WTC11 (cell line): ENCODE results near the gene C20orf144. TPM values are rescaled to one million over a fixed set of nuclear protein-coding genes. Genes with fewer than 3 reads are reported as not detected.

Experiments
- ATAC-seq: fragments of 200-7000 bp; cut with Tn5 transposase; 2 replicates; pipeline ENCODE4 v1.10.0; 2021; ENCODE audit warnings: mild to moderate bottlenecking, moderate library complexity
- CTCF ChIA-PET: fragments of 300-600 bp; sonication (Branson Sonifier 250); formaldehyde crosslinking; loops from one replicate; lab custom pipeline; 2021; ENCODE audit warnings: antibody characterized with exemption; lab: Charles Lee
- POLR2A ChIA-PET: fragments of 350-600 bp; sonication (Branson Sonifier 250); formaldehyde crosslinking; loops from one replicate; lab custom pipeline; 2021; ENCODE audit warnings: antibody characterized with exemption; lab: Charles Lee
- DNase-seq: peaks from one replicate; pipeline ENCODE4 v3.0.0; 2021; ENCODE audit warnings: low spot score
- H3K27ac Mint-ChIP-seq: 2 replicates; pipeline ENCODE4 v1.8.0; 2021; ENCODE audit warnings: mixed read lengths
- H3K27me3 Mint-ChIP-seq: 2 replicates; pipeline ENCODE4 v1.8.0; 2021; ENCODE audit warnings: low read depth, mild to moderate bottlenecking, moderate library complexity, mixed read lengths
- H3K36me3 Mint-ChIP-seq: 2 replicates; pipeline ENCODE4 v1.8.0; 2021; ENCODE audit warnings: mixed read lengths
- H3K4me1 Mint-ChIP-seq: 2 replicates; pipeline ENCODE4 v1.8.0; 2022; ENCODE audit warnings: mixed read lengths
- H3K4me3 Mint-ChIP-seq: 2 replicates; pipeline ENCODE4 v1.8.0; 2021; ENCODE audit warnings: mild to moderate bottlenecking, moderate library complexity, mixed read lengths
- H3K9me3 Mint-ChIP-seq: 2 replicates; pipeline ENCODE4 v1.8.0; 2021; ENCODE audit warnings: mixed read lengths
- FOXJ3 ChIP-seq: sonication (generic); formaldehyde crosslinking; IDR thresholded peaks from 2 replicates; pipeline ENCODE4 v1.9.0; 2021; ENCODE audit warnings: missing genetic modification reagents, mild to moderate bottlenecking, borderline replicate concordance
- IRF2 ChIP-seq: sonication (generic); formaldehyde crosslinking; IDR thresholded peaks from 2 replicates; pipeline ENCODE4 v1.8.0; 2022; ENCODE audit warnings: low read depth, missing genetic modification reagents, borderline replicate concordance
- MXD4 ChIP-seq: fragments of 250-450 bp; sonication (Bioruptor Pico); IDR thresholded peaks from 2 replicates; pipeline ENCODE4 v1.8.0; 2021; ENCODE audit warnings: mild to moderate bottlenecking, moderate library complexity, borderline replicate concordance
- MYBL2 ChIP-seq: sonication (generic); formaldehyde crosslinking; IDR thresholded peaks from 2 replicates; pipeline ENCODE4 v1.8.1; 2023; ENCODE audit warnings: mild to moderate bottlenecking, moderate library complexity, missing genetic modification reagents
- NR1H2 ChIP-seq: sonication (generic); formaldehyde crosslinking; IDR thresholded peaks from 2 replicates; pipeline ENCODE4 v1.9.0; 2021; ENCODE audit warnings: mild to moderate bottlenecking, moderate library complexity, missing genetic modification reagents
- NR3C1 ChIP-seq: sonication (generic); formaldehyde crosslinking; conservative IDR thresholded peaks from 2 replicates; pipeline ENCODE4 v1.8.1; 2023; ENCODE audit warnings: low read depth, mild to moderate bottlenecking, missing genetic modification reagents
- PRRX2 ChIP-seq: fragments of 250-450 bp; sonication (Bioruptor Pico); IDR thresholded peaks from 2 replicates; pipeline ENCODE4 v1.8.0; 2021; ENCODE audit warnings: mild to moderate bottlenecking
- RELA ChIP-seq: sonication (generic); formaldehyde crosslinking; IDR thresholded peaks from 2 replicates; pipeline ENCODE4 v1.8.1; 2022; ENCODE audit warnings: missing genetic modification reagents, mild to moderate bottlenecking, borderline replicate concordance
- SMAD4 ChIP-seq: sonication (generic); formaldehyde crosslinking; IDR thresholded peaks from 2 replicates; pipeline ENCODE4 v1.8.0; 2022; ENCODE audit warnings: mild to moderate bottlenecking, missing genetic modification reagents
- SOX15 ChIP-seq: fragments of 250-450 bp; sonication (Bioruptor Pico); IDR thresholded peaks from 2 replicates; pipeline ENCODE4 v1.9.0; 2021; ENCODE audit warnings: mild to moderate bottlenecking
- TEAD4 ChIP-seq: sonication (generic); formaldehyde crosslinking; IDR thresholded peaks from 2 replicates; pipeline ENCODE4 v1.8.0; 2022; ENCODE audit warnings: mild to moderate bottlenecking, missing genetic modification reagents
- ZNF138 ChIP-seq: sonication (generic); formaldehyde crosslinking; conservative IDR thresholded peaks from 2 replicates; pipeline ENCODE4 v1.8.1; 2022; ENCODE audit warnings: mild to moderate bottlenecking, moderate library complexity, missing genetic modification reagents
- ZNF219 ChIP-seq: sonication (generic); formaldehyde crosslinking; IDR thresholded peaks from 2 replicates; pipeline ENCODE4 v1.8.0; 2023; ENCODE audit warnings: missing genetic modification reagents, mild to moderate bottlenecking, borderline replicate concordance
- ZNF317 ChIP-seq: sonication (generic); formaldehyde crosslinking; IDR thresholded peaks from 2 replicates; pipeline ENCODE4 v1.8.1; 2023; ENCODE audit warnings: low read depth, mild to moderate bottlenecking, moderate library complexity, missing genetic modification reagents, borderline replicate concordance
- ZNF416 ChIP-seq: fragments of 250-450 bp; sonication (Bioruptor Pico); IDR thresholded peaks from 2 replicates; pipeline ENCODE4 v1.9.0; 2021; ENCODE audit warnings: mild to moderate bottlenecking, inconsistent platforms
- total RNA-seq: library from RNA; stranded (reverse); gene quantifications from 3 replicates; pipeline ENCODE4 v1.2.3, GENCODE V29; 2021
- TF ChIP-seq, protein P1 (sequence below): sonication (generic); formaldehyde crosslinking; IDR thresholded peaks from 2 replicates; pipeline ENCODE4 v1.8.1; 2023; ENCODE audit warnings: mild to moderate bottlenecking, moderate library complexity, missing genetic modification reagents
- TF ChIP-seq, protein P2 (sequence below): sonication (generic); formaldehyde crosslinking; IDR thresholded peaks from 2 replicates; pipeline ENCODE4 v1.8.1; 2022; ENCODE audit warnings: mild to moderate bottlenecking, missing genetic modification reagents, moderate library complexity, borderline replicate concordance
- TF ChIP-seq, protein P3 (sequence below): fragments of 250-450 bp; sonication (Bioruptor Pico); IDR thresholded peaks from 2 replicates; pipeline ENCODE4 v1.8.0; 2021; ENCODE audit warnings: mild to moderate bottlenecking
- TF ChIP-seq, protein P4 (sequence below): fragments of 250-450 bp; sonication (Bioruptor Pico); IDR thresholded peaks from 2 replicates; pipeline ENCODE4 v1.9.0; 2021; ENCODE audit warnings: mild to moderate bottlenecking
- TF ChIP-seq, protein P5 (sequence below): sonication (generic); formaldehyde crosslinking; IDR thresholded peaks from 2 replicates; pipeline ENCODE4 v1.8.0; 2022; ENCODE audit warnings: mild to moderate bottlenecking, missing genetic modification reagents
- TF ChIP-seq, protein P6 (sequence below): sonication (generic); formaldehyde crosslinking; IDR thresholded peaks from 2 replicates; pipeline ENCODE4 v1.8.1; 2022; ENCODE audit warnings: mild to moderate bottlenecking, moderate library complexity, missing genetic modification reagents
- TF ChIP-seq, protein P7 (sequence below): sonication (generic); formaldehyde crosslinking; IDR thresholded peaks from 2 replicates; pipeline ENCODE4 v1.8.0; 2022; ENCODE audit warnings: mild to moderate bottlenecking, missing genetic modification reagents

C20orf144 gene
- total RNA-seq, 1 experiment from 2014 or later = 0.09 TPM

DNA sequence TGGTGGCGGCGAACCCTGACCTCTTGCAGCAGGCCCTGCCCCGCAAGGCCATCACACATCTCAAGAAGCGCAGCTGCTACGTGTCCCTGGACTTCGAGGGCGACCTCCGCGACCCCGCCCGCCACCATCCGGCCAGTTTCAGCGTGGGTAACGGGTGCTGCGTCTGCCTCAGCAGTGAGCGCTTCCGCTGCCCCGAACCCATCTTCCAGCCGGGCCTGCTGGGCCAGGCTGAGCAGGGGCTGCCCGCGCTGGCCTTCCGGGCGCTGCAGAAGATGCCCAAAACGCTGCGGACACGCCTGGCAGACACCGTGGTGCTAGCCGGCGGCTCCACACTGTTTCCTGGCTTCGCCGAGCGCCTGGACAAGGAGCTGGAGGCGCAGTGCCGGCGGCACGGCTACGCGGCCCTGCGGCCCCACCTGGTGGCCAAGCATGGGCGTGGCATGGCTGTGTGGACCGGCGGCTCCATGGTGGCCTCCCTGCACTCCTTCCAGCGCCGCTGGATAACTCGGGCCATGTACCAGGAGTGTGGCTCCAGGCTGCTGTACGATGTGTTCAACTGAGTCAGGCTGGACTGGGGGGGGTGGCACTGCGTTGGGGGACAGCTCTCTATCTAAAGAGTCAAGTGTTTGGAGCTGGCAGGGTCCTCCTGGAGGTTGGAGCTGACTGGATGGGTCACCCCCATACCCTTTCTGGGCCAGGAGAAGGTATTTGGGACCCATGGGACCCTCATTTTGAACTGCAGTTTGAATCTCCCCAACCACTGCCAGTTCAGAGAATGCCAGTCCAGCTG, 5.7 kb downstream of the C20orf144 start (continued):
- TF ChIP-seq, protein P1, sequence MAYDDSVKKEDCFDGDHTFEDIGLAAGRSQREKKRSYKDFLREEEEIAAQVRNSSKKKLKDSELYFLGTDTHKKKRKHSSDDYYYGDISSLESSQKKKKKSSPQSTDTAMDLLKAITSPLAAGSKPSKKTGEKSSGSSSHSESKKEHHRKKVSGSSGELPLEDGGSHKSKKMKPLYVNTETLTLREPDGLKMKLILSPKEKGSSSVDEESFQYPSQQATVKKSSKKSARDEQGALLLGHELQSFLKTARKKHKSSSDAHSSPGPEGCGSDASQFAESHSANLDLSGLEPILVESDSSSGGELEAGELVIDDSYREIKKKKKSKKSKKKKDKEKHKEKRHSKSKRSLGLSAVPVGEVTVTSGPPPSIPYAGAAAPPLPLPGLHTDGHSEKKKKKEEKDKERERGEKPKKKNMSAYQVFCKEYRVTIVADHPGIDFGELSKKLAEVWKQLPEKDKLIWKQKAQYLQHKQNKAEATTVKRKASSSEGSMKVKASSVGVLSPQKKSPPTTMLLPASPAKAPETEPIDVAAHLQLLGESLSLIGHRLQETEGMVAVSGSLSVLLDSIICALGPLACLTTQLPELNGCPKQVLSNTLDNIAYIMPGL (CRISPR knock-in tag) = no peak; the same call in 1 of the 2 replicates
- TF ChIP-seq ZNF219 (CRISPR knock-in tag) (no peak), NR3C1 (CRISPR knock-in tag) (no peak), MXD4 (CRISPR knock-in tag) (no peak), TEAD4 (CRISPR knock-in tag) (no peak), PRRX2 (CRISPR knock-in tag) (no peak), FOXJ3 (CRISPR knock-in tag) (no peak)

DNA sequence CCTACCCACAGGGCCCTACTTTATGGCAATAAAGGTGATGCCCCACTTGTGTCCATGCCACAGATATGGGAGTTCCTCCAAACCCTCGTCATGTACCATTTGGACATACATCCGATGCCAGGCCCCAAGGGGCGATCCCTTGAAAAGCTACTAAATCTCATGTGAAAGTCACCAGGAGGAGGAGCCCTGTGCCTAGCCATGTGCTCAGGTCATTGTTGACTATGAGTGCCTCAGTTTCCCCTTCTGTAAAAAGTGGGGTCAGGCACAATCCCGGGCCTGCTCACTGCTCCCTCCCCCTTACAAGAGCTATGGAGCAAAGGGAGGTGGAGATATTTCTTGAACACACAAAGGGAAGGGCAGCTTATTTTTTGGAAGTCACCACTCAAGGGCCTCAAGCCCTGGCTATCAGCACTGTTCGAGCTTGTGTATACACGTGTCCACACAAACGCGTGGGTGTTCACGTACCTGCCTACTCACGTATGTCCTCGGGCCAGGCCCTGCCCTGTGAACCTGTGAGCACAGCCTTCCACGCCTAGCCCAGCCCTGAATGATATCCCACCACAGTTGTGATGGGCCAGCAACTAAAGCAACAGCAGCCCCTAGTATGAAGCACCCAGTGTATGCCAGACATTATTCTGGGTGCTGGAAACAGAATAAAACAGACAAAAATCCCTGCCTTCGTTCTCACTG, 6.5 kb downstream of the C20orf144 start:
- Mint-ChIP-seq H3K36me3 (peaks cover 5% of the 10 kb centered on the region; the same call in 1 of the 2 replicates), H3K9me3 (no peaks in the 10 kb centered on the region), H3K4me3 (no peak overlapping the region), H3K27me3 (peaks cover 14% of the 10 kb centered on the region), H3K27ac (no peak overlapping the region), H3K4me1 (peaks cover 38% of the 10 kb centered on the region)
- TF ChIP-seq NR1H2 (CRISPR knock-in tag) (no peak), ZNF416 (no peak)
- TF ChIP-seq, protein P2, sequence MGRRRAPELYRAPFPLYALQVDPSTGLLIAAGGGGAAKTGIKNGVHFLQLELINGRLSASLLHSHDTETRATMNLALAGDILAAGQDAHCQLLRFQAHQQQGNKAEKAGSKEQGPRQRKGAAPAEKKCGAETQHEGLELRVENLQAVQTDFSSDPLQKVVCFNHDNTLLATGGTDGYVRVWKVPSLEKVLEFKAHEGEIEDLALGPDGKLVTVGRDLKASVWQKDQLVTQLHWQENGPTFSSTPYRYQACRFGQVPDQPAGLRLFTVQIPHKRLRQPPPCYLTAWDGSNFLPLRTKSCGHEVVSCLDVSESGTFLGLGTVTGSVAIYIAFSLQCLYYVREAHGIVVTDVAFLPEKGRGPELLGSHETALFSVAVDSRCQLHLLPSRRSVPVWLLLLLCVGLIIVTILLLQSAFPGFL = no peak
- TF ChIP-seq, protein P3, sequence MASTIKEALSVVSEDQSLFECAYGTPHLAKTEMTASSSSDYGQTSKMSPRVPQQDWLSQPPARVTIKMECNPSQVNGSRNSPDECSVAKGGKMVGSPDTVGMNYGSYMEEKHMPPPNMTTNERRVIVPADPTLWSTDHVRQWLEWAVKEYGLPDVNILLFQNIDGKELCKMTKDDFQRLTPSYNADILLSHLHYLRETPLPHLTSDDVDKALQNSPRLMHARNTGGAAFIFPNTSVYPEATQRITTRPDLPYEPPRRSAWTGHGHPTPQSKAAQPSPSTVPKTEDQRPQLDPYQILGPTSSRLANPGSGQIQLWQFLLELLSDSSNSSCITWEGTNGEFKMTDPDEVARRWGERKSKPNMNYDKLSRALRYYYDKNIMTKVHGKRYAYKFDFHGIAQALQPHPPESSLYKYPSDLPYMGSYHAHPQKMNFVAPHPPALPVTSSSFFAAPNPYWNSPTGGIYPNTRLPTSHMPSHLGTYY (CRISPR knock-in tag) = no peak
- TF ChIP-seq, protein P4, sequence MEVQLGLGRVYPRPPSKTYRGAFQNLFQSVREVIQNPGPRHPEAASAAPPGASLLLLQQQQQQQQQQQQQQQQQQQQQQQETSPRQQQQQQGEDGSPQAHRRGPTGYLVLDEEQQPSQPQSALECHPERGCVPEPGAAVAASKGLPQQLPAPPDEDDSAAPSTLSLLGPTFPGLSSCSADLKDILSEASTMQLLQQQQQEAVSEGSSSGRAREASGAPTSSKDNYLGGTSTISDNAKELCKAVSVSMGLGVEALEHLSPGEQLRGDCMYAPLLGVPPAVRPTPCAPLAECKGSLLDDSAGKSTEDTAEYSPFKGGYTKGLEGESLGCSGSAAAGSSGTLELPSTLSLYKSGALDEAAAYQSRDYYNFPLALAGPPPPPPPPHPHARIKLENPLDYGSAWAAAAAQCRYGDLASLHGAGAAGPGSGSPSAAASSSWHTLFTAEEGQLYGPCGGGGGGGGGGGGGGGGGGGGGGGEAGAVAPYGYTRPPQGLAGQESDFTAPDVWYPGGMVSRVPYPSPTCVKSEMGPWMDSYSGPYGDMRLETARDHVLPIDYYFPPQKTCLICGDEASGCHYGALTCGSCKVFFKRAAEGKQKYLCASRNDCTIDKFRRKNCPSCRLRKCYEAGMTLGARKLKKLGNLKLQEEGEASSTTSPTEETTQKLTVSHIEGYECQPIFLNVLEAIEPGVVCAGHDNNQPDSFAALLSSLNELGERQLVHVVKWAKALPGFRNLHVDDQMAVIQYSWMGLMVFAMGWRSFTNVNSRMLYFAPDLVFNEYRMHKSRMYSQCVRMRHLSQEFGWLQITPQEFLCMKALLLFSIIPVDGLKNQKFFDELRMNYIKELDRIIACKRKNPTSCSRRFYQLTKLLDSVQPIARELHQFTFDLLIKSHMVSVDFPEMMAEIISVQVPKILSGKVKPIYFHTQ (CRISPR knock-in tag) = no peak
- ChIA-PET POLR2A (interaction anchor here (2.1 to 3.4 kb wide), 2 partner anchors 14 to 63 kb away, joined by 5 to 24 read pairs; partner anchors contain the start of gene ZNF341), CTCF (interaction anchor here (0.6 to 7.9 kb wide), 33 partner anchors 10 to 406 kb away, joined by 3 to 134 read pairs (median 4); partner anchors contain the start of genes CBFA2T2, CDK5RAP1, E2F1 and PXMP4)
- no peak for DNase-seq
- ATAC-seq = no peak

DNA sequence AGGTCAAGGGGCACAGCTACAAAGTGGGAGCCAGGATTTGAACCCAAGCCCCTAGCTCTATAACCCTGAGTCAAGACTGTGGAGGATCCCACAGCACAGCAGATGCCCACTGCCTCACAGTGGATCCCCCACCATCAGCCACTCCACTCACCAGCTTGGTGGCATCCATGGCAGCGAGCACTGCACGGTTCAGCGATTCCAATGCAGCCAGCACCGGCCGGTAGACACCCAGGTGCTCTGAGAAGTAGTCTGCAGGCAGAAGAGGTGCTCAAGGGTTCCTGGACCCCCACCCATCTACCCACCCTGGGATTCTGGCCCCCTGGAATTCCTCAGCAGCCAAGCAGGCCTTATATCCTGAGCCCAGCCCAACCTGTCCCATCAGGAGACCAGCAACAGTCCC, 7.1 kb downstream of the C20orf144 start:
- no peak overlapping the region for H3K27ac Mint-ChIP-seq
- DNase-seq (no peak), ATAC-seq (no peak)
- no peak overlapping the region for H3K4me3 Mint-ChIP-seq
- ChIA-PET CTCF (interaction anchor here (3.1 to 7.9 kb wide), 2 partner anchors 10 to 16 kb away, joined by 24 to 134 read pairs; no protein-coding TSS in a partner anchor), POLR2A (interaction anchor here (3.4 kb wide), 1 partner anchor 14 kb away, joined by 24 read pairs; no protein-coding TSS in a partner anchor)
- peaks cover 14% of the 10 kb centered on the region for H3K27me3 Mint-ChIP-seq
- peaks cover 37% of the 10 kb centered on the region for H3K4me1 Mint-ChIP-seq
- TF ChIP-seq RELA (no peak), MYBL2 (no peak), ZNF138 (no peak), SOX15 (CRISPR knock-in tag) (no peak), IRF2 (CRISPR knock-in tag) (no peak), SMAD4 (CRISPR knock-in tag) (no peak), ZNF317 (CRISPR knock-in tag) (no peak)
- TF ChIP-seq, protein P5, sequence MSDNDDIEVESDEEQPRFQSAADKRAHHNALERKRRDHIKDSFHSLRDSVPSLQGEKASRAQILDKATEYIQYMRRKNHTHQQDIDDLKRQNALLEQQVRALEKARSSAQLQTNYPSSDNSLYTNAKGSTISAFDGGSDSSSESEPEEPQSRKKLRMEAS = no peak
- TF ChIP-seq, protein P6, sequence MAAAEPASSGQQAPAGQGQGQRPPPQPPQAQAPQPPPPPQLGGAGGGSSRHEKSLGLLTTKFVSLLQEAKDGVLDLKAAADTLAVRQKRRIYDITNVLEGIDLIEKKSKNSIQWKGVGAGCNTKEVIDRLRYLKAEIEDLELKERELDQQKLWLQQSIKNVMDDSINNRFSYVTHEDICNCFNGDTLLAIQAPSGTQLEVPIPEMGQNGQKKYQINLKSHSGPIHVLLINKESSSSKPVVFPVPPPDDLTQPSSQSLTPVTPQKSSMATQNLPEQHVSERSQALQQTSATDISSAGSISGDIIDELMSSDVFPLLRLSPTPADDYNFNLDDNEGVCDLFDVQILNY = no peak
- TF ChIP-seq, protein P7, sequence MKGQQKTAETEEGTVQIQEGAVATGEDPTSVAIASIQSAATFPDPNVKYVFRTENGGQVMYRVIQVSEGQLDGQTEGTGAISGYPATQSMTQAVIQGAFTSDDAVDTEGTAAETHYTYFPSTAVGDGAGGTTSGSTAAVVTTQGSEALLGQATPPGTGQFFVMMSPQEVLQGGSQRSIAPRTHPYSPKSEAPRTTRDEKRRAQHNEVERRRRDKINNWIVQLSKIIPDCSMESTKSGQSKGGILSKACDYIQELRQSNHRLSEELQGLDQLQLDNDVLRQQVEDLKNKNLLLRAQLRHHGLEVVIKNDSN (CRISPR knock-in tag) = no peak
- no peaks in the 10 kb centered on the region for H3K9me3 Mint-ChIP-seq
- peaks cover 5% of the 10 kb centered on the region; the same call in 1 of the 2 replicates for H3K36me3 Mint-ChIP-seq
